OCI-M1 (cell line): ENCODE data around the gene SDSL.
A peak's percentile ranks its signal among the peaks of the same experiment; 100 is the strongest.

Experiments used
- DNase-seq: peaks from one replicate; lab custom pipeline; 2025; lab: John Stamatoyannopoulos, UW

The SDSL gene

GRCh38 chr12:113396828-113397496 is 25.2 kb upstream of the SDSL start:
- DNase-seq = no peak

- no peak for DNase-seq
Observed at GRCh38 chr12:113397497-113398197, 24.5 kb upstream of the SDSL start.

GRCh38 chr12:113398346-113399290 is 23.6 kb upstream of the SDSL start:
- no peak for DNase-seq

- no peak for DNase-seq
Observed at GRCh38 chr12:113399490-113399889, 22.7 kb upstream of the SDSL start.

GRCh38 chr12:113400362-113400761 is 21.8 kb upstream of the SDSL start:
- DNase-seq = no peak

GRCh38 chr12:113401066-113402000 is 20.8 kb upstream of the SDSL start:
- no peak for DNase-seq

GRCh38 chr12:113402586-113403260 is 19.5 kb upstream of the SDSL start:
- no peak for DNase-seq

- peak; percentile 87 for DNase-seq
Observed at GRCh38 chr12:113403435-113404415, 18.5 kb upstream of the SDSL start, which contains the start of gene SDS. Gene SDS (minus strand): TSS chr12:113403887. CDS start chr12:113399708, 4,179 bp downstream.

- no peak for DNase-seq
Observed at GRCh38 chr12:113405694-113406093, 16.5 kb upstream of the SDSL start.

GRCh38 chr12:113407931-113408600 is 14.1 kb upstream of the SDSL start:
- peak; percentile 53 for DNase-seq

GRCh38 chr12:113408756-113409298 is 13.4 kb upstream of the SDSL start:
- peak; percentile 40 for DNase-seq

- DNase-seq = no peak
Observed at GRCh38 chr12:113409462-113410124, 12.6 kb upstream of the SDSL start.

GRCh38 chr12:113413488-113413939 is 8.7 kb upstream of the SDSL start:
- DNase-seq = peak; percentile 20

- no peak for DNase-seq
Observed at GRCh38 chr12:113414519-113415038, 7.6 kb upstream of the SDSL start.

GRCh38 chr12:113416091-113416754 is 6.0 kb upstream of the SDSL start:
- peak; percentile 90 for DNase-seq

GRCh38 chr12:113418213-113418879 is 3.8 kb upstream of the SDSL start:
- DNase-seq = no peak
